Psoas muscle (tissue), 8 donors: ENCODE data around the gene CNEP1R1. TPM values are rescaled to one million over a fixed set of nuclear protein-coding genes. Genes with fewer than 3 reads are reported as not detected.

ENCODE experiments used
- ATAC-seq, 4 donors: fragments of 200-7000 bp; cut with Tn5 transposase; one replicate each; pipeline ENCODE4 v1.9.1; 2020; ENCODE audit warnings: moderate library complexity in 3 of 4, mild to moderate bottlenecking in 2 of 4
- DNase-seq, 2 donors: peaks; one replicate each; pipeline ENCODE4 v3.0.0-alpha.2; 2020
- H3K27ac ChIP-seq: fragments of 200-600 bp; one replicate; pipeline ENCODE4 v1.8.0; 2022
- H3K27me3 ChIP-seq, 3 donors: fragments of 200-600 bp in 1 of 3; one replicate each; pipeline versions ENCODE4 v1.6.1 to v1.8.0; 2013 to 2022; ENCODE audit warnings: low read length in 2 of 3, mild to moderate bottlenecking in 2 of 3, moderate library complexity in 1 of 3; ENCODE audit not compliant: insufficient read depth in 3 of 3
- H3K36me3 ChIP-seq, 2 donors: fragments of 200-600 bp in 1 of 2; one replicate each; pipeline versions ENCODE4 v1.6.1 to v1.8.0; 2013 to 2022; ENCODE audit warnings: low read depth in 1 of 2, mild to moderate bottlenecking in 1 of 2, moderate library complexity in 1 of 2; ENCODE audit not compliant: insufficient read depth in 1 of 2
- H3K4me1 ChIP-seq: fragments of 200-600 bp; one replicate; pipeline ENCODE4 v1.8.0; 2022
- H3K4me3 ChIP-seq: fragments of 200-600 bp; one replicate; pipeline ENCODE4 v1.8.0; 2022; ENCODE audit warnings: mild to moderate bottlenecking
- H3K9me3 ChIP-seq: fragments of 200-600 bp; one replicate; pipeline ENCODE4 v1.8.0; 2022
- WGBS, 3 donors: extraction: QIAGEN DNeasy Blood & Tissue Kit; methylation state at CpG; one replicate each; pipeline versions ENCODE4 v1.1.6 to v1.1.7; 2013; 5-methylcytosine and 5-hydroxymethylcytosine counted together
- intact Hi-C, 2 donors: fragments of 100-400 bp; cut with DNase I; formaldehyde crosslinking; loops; one replicate each; pipeline versions ENCODE4 v1.11.0 to v1.14.2; 2022
- polyA plus RNA-seq, 3 donors: library from polyadenylated mRNA; stranded (reverse); fragments of 200-250 nt; gene quantifications; one replicate each; pipeline ENCODE4 v1.2.3, GENCODE V29; 2013
- total RNA-seq, 4 donors: library from RNA; stranded (reverse); fragmentation: NEBNext Ultra II Directional in 2 of 4; extraction: Animal tissue kit (Norgen Biotek cat#: 25700) in 2 of 4; gene quantifications; one replicate each; pipeline versions ENCODE4 v1.2.1 to v1.2.4, GENCODE V29; 2021 to 2023
- TF ChIP-seq, protein P1 (sequence below): fragments of 200-600 bp; IDR thresholded peaks from one replicate; pipeline ENCODE4 v1.8.0; 2022; ENCODE audit warnings: antibody characterized with exemption
- donor health status: healthy with polysubstance abuse.
- donor health status: DM: no; HTN: no; CAD: no; lungs with moderate emphysema.
- donor health status: Bipolar disorder and iron deficiency.
- donor health status: healthy.
- donor health status: DM: yes; HTN: yes; CAD: no.
- donor health status: DM: no; HTN: no; CAD: no.
- donor health status: DM: no; HTN: no; CAD: no.
- donor health status: DM: yes; HTN: yes; CAD: no.

CNEP1R1 gene
- total and polyA plus RNA-seq, 7 donors, result 10.9 to 45.5 (median 15.3) TPM

DNA sequence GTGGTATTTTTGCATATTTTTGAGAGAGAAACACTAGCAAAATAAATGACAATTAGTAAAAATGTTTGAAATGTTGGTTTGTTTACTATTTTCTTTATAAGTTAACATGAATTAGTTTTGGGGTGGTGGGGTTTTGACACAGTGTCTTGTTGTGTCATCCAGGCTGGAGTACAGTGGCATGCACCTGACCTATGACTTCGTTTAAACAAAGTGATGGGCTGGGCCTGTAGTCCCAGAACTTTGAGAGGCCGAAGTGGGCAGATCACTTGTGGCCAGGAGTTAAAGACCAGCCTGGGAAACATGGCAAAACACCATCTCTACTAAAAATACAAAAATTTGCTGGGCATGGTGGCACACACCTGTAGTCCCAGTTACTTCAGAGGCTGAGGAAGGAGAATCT is 22.8 kb downstream of the CNEP1R1 start:
- intact Hi-C loops, result no loop called here
- Histone ChIP-seq H3K9me3 (no peaks in the 10 kb centered on the region), H3K4me1 (no peaks in the 10 kb centered on the region), H3K27me3 (peaks cover 0 to 3% (median 0%) of the 10 kb centered on the region in 3 donors), H3K36me3 (no peaks in the 10 kb centered on the region), H3K4me3 (no peak overlapping the region), H3K27ac (no peak overlapping the region)
- ATAC-seq (no peak), DNase-seq (no peak)
- WGBS, 3 donors, result 69 to 80% (median 70%) methylated on average over 2 of the region's 2 CpGs
- TF ChIP-seq, protein P1, sequence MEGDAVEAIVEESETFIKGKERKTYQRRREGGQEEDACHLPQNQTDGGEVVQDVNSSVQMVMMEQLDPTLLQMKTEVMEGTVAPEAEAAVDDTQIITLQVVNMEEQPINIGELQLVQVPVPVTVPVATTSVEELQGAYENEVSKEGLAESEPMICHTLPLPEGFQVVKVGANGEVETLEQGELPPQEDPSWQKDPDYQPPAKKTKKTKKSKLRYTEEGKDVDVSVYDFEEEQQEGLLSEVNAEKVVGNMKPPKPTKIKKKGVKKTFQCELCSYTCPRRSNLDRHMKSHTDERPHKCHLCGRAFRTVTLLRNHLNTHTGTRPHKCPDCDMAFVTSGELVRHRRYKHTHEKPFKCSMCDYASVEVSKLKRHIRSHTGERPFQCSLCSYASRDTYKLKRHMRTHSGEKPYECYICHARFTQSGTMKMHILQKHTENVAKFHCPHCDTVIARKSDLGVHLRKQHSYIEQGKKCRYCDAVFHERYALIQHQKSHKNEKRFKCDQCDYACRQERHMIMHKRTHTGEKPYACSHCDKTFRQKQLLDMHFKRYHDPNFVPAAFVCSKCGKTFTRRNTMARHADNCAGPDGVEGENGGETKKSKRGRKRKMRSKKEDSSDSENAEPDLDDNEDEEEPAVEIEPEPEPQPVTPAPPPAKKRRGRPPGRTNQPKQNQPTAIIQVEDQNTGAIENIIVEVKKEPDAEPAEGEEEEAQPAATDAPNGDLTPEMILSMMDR, result no peak

DNA sequence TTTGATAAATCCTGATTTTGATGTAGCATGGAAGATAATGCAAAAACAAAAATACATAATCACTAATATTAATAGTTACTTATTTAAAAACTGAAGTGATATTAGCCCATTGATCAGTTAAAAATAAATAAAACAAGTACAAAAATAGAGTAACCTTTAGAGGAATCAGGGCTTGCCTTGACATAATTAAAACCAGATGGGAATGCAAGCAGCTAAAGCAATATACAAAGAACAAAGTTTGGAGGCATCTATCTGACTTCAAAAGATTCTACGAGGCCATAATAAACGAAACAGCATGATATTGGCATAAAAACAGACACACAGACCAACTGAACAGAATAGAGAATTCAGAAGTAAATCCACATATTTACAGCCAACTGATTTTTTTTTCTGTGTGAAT is 25.8 kb downstream of the CNEP1R1 start:
- intact Hi-C loops, result no loop called here
- Histone ChIP-seq H3K9me3 (peaks cover 3% of the 10 kb centered on the region), H3K36me3 (no peaks in the 10 kb centered on the region), H3K4me1 (no peaks in the 10 kb centered on the region), H3K27me3 (peaks cover 0 to 2% (median 0%) of the 10 kb centered on the region in 3 donors), H3K4me3 (no peak overlapping the region), H3K27ac (no peak overlapping the region)
- TF ChIP-seq, protein P1, result no peak
- no peak for ATAC-seq
- WGBS, 3 donors, result 33 to 47% (median 36%) methylated on average over 2 of the region's 2 CpGs
- DNase-seq, result no peak

DNA sequence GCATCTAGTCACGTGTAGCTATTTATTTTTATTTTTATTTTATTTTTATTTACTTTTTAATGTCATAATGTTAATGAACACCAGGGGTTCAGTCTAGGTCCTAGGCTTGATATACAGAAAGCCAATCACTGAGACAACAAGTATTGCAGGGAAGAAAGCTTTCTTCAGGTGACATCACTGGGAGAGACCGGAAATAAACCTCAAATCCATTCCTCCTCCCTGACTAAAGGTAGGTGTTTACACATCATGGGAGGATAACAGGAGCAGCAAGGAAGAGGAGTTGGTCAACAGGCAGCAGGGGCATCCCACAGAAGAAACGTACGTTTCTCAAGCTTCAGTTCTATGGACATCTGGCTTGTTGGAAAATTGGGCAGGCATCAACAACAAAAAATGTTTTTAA is 31.2 kb downstream of the CNEP1R1 start:
- WGBS, 3 donors, result 87 to 95% (median 89%) methylated on average over 4 of the region's 4 CpGs

DNA sequence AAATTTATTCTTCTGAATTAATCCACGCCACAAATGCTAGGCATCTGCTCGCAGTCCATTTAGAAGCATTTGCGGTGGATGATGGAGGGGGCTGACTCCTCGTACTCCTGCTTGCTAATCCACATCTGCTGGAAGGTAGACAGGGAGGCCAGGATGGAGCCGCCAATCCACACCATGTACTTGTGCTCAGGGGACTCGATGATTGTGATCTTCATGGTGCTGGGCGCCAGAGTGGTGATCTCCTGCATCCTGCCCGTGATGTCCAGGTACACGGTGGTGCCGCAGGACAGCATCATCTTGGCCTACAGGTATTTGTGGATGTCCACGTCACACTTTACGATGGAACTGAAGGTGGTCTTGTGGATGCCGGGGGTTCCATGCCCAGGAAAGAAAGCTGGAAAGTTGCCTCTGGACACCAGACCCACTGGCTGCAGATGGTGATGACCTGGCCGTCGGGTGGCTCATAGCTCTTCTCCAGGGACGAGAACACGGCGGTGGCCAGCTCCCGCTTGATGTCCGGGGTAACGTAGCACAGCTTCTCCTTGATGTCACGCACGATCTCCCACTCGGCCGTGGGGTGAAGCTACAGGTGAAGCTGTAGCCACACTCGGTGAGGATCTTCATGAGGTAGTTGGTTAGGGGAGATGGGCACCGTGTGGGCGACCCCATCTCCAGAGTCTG is 33.2 kb downstream of the CNEP1R1 start:
- Histone ChIP-seq H3K9me3 (peaks cover 9% of the 10 kb centered on the region), H3K4me1 (no peaks in the 10 kb centered on the region), H3K27me3 (no peaks in the 10 kb centered on the region), H3K27ac (no peak overlapping the region), H3K4me3 (no peak overlapping the region), H3K36me3 (no peaks in the 10 kb centered on the region)
- TF ChIP-seq, protein P1, result no peak
- 90 to 92% (median 91%) methylated on average over 28 of the region's 28 CpGs for WGBS, 3 donors
- intact Hi-C loops, result no loop called here
- ATAC-seq (no peak), DNase-seq (no peak)

More for the DNA sequence above, 31.2 kb downstream of the CNEP1R1 start:
- Histone ChIP-seq H3K9me3 (peaks cover 9% of the 10 kb centered on the region), H3K4me1 (no peaks in the 10 kb centered on the region), H3K27ac (no peak overlapping the region), H3K4me3 (no peak overlapping the region), H3K36me3 (no peaks in the 10 kb centered on the region), H3K27me3 (no peaks in the 10 kb centered on the region)
- TF ChIP-seq, protein P1, result no peak
- ATAC-seq (no peak), DNase-seq (no peak)
- intact Hi-C loops, result no loop called here

DNA sequence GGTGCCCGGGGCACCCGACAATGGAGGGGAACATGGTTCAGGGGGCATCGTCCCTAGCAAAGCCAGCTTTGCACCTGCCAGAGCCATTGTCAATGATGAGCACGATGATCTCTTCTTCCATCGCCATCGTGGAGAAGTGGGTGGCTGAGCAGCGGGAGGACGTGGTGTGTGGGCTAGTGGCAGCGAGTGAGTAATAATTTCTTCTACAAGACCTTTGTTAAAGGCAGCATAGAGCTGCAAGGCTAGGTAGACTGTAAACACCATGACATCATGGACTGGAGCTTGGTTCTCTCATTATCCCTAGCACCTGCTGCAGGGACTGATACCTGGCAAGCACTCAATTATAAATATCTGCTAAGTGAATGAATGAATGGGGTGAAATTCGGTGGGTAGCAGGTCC is 34.1 kb downstream of the CNEP1R1 start:
- TF ChIP-seq, protein P1, result no peak
- DNase-seq (no peak), ATAC-seq (no peak)
- H3K27me3 ChIP-seq, result no peaks in the 10 kb centered on the region
- H3K9me3 ChIP-seq, result peaks cover 9% of the 10 kb centered on the region
- H3K27ac ChIP-seq, result no peak overlapping the region
- no peaks in the 10 kb centered on the region for H3K36me3 ChIP-seq
- intact Hi-C loops, result no loop called here
- no peak overlapping the region for H3K4me3 ChIP-seq
- H3K4me1 ChIP-seq, result no peaks in the 10 kb centered on the region
- 83 to 88% (median 84%) methylated on average over 10 of the region's 10 CpGs for WGBS, 3 donors
